Posterior cingulate gyrus (tissue), 11 donors: ENCODE measurements around the gene ELMO1.

Experiments used
- DNase-seq, 10 donors: peaks; one replicate each; pipeline versions ENCODE4 v3.0.0 to v3.0.0-alpha.2; 2020 to 2021; ENCODE audit warnings: mixed read lengths in 3 of 10
- intact Hi-C: fragments of 100-400 bp; cut with DNase I; formaldehyde crosslinking; loops from one replicate; pipeline ENCODE4 v1.15.1; 2023

The ELMO1 gene

GRCh38 chr7:37255327-37255944, 193.2 kb downstream of the ELMO1 start:
- intact Hi-C loops, result no loop called here
- no peak for DNase-seq

- DNase-seq, result peak in 2 of 10 donors; percentile 44 to 82
- intact Hi-C loops, result loop anchor here (2.0 kb wide), 1 partner anchor 34 kb away; no protein-coding TSS in a partner anchor
Observed at GRCh38 chr7:37251222-37251621, 197.4 kb downstream of the ELMO1 start.

- intact Hi-C loops, result no loop called here
Observed at GRCh38 chr7:37249240-37249639, 199.4 kb downstream of the ELMO1 start.

GRCh38 chr7:37248396-37248861, 200.2 kb downstream of the ELMO1 start:
- intact Hi-C loops, result no loop called here
- DNase-seq, result no peak

More at GRCh38 chr7:37249240-37249639, 199.4 kb downstream of the ELMO1 start:
- no peak for DNase-seq

- no peak for DNase-seq
- intact Hi-C loops, result no loop called here
Observed at GRCh38 chr7:37247861-37248260, 200.8 kb downstream of the ELMO1 start.

GRCh38 chr7:37245590-37245989, 203.1 kb downstream of the ELMO1 start:
- intact Hi-C loops, result no loop called here
- no peak for DNase-seq

- DNase-seq, result no peak
- intact Hi-C loops, result loop anchor here (10.0 kb wide), 2 partner anchors 48 to 598 kb away; no protein-coding TSS in a partner anchor
Observed at GRCh38 chr7:37236906-37237305, 211.8 kb downstream of the ELMO1 start.

GRCh38 chr7:37235813-37236212, 212.9 kb downstream of the ELMO1 start:
- intact Hi-C loops, result loop anchor here (10.0 kb wide), 2 partner anchors 49 to 599 kb away; no protein-coding TSS in a partner anchor
- DNase-seq, result no peak

- intact Hi-C loops, result loop anchor here (10.0 kb wide), 2 partner anchors 50 to 600 kb away; no protein-coding TSS in a partner anchor
- peak in 1 of 10 donors; percentile 37 for DNase-seq
Observed at GRCh38 chr7:37234928-37235327, 213.7 kb downstream of the ELMO1 start.

GRCh38 chr7:37234334-37234733, 214.3 kb downstream of the ELMO1 start:
- no peak for DNase-seq
- intact Hi-C loops, result loop anchor here (10.0 kb wide), 2 partner anchors 50 to 600 kb away; no protein-coding TSS in a partner anchor

GRCh38 chr7:37231613-37232012, 217.1 kb downstream of the ELMO1 start:
- intact Hi-C loops, result loop anchor here (10.0 kb wide), 2 partner anchors 53 to 603 kb away; no protein-coding TSS in a partner anchor

GRCh38 chr7:37230221-37230620, 218.4 kb downstream of the ELMO1 start:
- peak in 3 of 10 donors; percentile 18 to 80 (median 38) for DNase-seq
- intact Hi-C loops, result loop anchor here (10.0 kb wide), 2 partner anchors 55 to 605 kb away; no protein-coding TSS in a partner anchor

More at GRCh38 chr7:37231613-37232012, 217.1 kb downstream of the ELMO1 start:
- no peak for DNase-seq

- intact Hi-C loops, result no loop called here
- DNase-seq, result no peak
Observed at GRCh38 chr7:37229381-37229780, 219.3 kb downstream of the ELMO1 start.

- DNase-seq, result no peak
- intact Hi-C loops, result no loop called here
Observed at GRCh38 chr7:37225285-37225969, 223.2 kb downstream of the ELMO1 start.

GRCh38 chr7:37224746-37225145, 223.9 kb downstream of the ELMO1 start:
- no peak for DNase-seq
- intact Hi-C loops, result no loop called here

- intact Hi-C loops, result no loop called here
Observed at GRCh38 chr7:37220664-37221063, 228.0 kb downstream of the ELMO1 start.

GRCh38 chr7:37218956-37219355, 229.7 kb downstream of the ELMO1 start:
- DNase-seq, result peak in 1 of 10 donors; percentile 69
- intact Hi-C loops, result loop anchor here (10.0 kb wide), 1 partner anchor 276 kb away; no protein-coding TSS in a partner anchor

More at GRCh38 chr7:37220664-37221063, 228.0 kb downstream of the ELMO1 start:
- no peak for DNase-seq

GRCh38 chr7:37216923-37217322, 231.7 kb downstream of the ELMO1 start:
- DNase-seq, result no peak
- intact Hi-C loops, result loop anchor here (10.0 kb wide), 1 partner anchor 278 kb away; no protein-coding TSS in a partner anchor

GRCh38 chr7:37216156-37216852, 232.4 kb downstream of the ELMO1 start:
- intact Hi-C loops, result loop anchor here (10.0 kb wide), 1 partner anchor 278 kb away; no protein-coding TSS in a partner anchor
- no peak for DNase-seq

- no peak for DNase-seq
- intact Hi-C loops, result loop anchor here (10.0 kb wide), 1 partner anchor 279 kb away; no protein-coding TSS in a partner anchor
Observed at GRCh38 chr7:37215290-37215923, 233.3 kb downstream of the ELMO1 start.
